Measurements from ENCODE around the gene TNFRSF6B.

- TF ChIP-seq REST (IDR thresholded peaks at IDR 0.05; ENCODE audit: insufficient replicate concordance, low read depth) (no peak), CTCF (IDR thresholded peaks at IDR 0.05; ENCODE audit: insufficient read depth, low read length) (no peak), POLR2AphosphoS5 (IDR thresholded peaks at IDR 0.05; ENCODE audit: low read depth) (no peak)
These were observed 14.8 kb upstream of the TNFRSF6B start for GRCh38 chr20:63681609-63682142.
